PC-3 (cell line): ENCODE results near the gene DXO. TPM values are rescaled to one million over a fixed set of nuclear protein-coding genes. Genes with fewer than 3 reads are reported as not detected.
"Not testable (repeated sequence)": the region's sequence is repeated elsewhere in the genome, so short reads cannot be mapped to it uniquely, and the experiment has no call there.

Experiments used
- ATAC-seq: fragments of 200-7000 bp; cut with Tn5 transposase; 2 replicates; pipeline ENCODE4 v1.9.1; 2020; ENCODE audit warnings: mild to moderate bottlenecking, moderate library complexity
- BruUV-seq: library from RNA; stranded (reverse); fragments of 400-500 nt; replicated peaks from 2 replicates; lab custom pipeline; 2021; lab: Mats Ljungman, UMichigan
- CTCF ChIA-PET: fragments of 300-600 bp; sonication (Branson Sonifier 250); formaldehyde crosslinking; loops from one replicate; lab custom pipeline; 2022; ENCODE audit warnings: antibody characterized with exemption; lab: Charles Lee
- POLR2A ChIA-PET: fragments of 300-600 bp; sonication (Branson Sonifier 250); formaldehyde crosslinking; loops from one replicate; lab custom pipeline; 2022; ENCODE audit warnings: antibody characterized with exemption; ENCODE audit not compliant: unreplicated experiment; lab: Charles Lee
- DNase-seq: peaks from one replicate; pipeline ENCODE4 v3.0.0-alpha.2; 2015
- H2AFZ ChIP-seq: fragments of 300-600 bp; sonication (generic); 2 replicates; pipeline ENCODE4 v1.6.0; 2016; ENCODE audit warnings: antibody characterized with exemption, low read length
- H3F3A ChIP-seq: fragments of 300-600 bp; sonication (generic); one replicate; pipeline ENCODE4 v1.6.0; 2017; ENCODE audit warnings: antibody characterized with exemption, low read length, control low read depth, mild to moderate bottlenecking; ENCODE audit not compliant: unreplicated experiment
- H3K27ac ChIP-seq: fragments of 300-600 bp; sonication (generic); 2 replicates; pipeline ENCODE4 v1.5.1; 2016; ENCODE audit warnings: mild to moderate bottlenecking, low read length
- H3K27me3 ChIP-seq: fragments of 300-600 bp; sonication (generic); 2 replicates; pipeline ENCODE4 v1.6.1; 2016; ENCODE audit warnings: low read length, mixed read lengths
- H3K36me3 ChIP-seq: fragments of 300-600 bp; sonication (generic); 2 replicates; pipeline ENCODE4 v1.6.1; 2016; ENCODE audit warnings: low read depth, mixed run types, low read length, mixed read lengths
- H3K4me1 ChIP-seq: fragments of 300-600 bp; sonication (generic); 2 replicates; pipeline ENCODE4 v1.5.1; 2016; ENCODE audit warnings: low read length; ENCODE audit not compliant: insufficient read depth
- H3K4me2 ChIP-seq: fragments of 300-600 bp; sonication (generic); 2 replicates; pipeline ENCODE4 v1.6.0; 2016; ENCODE audit warnings: low read length
- H3K4me3 ChIP-seq: fragments of 300-600 bp; sonication (generic); 2 replicates; pipeline ENCODE4 v1.5.1; 2016; ENCODE audit warnings: mild to moderate bottlenecking, low read length, mixed read lengths
- H3K79me2 ChIP-seq: fragments of 300-600 bp; sonication (generic); 2 replicates; pipeline ENCODE4 v1.6.1; 2017; ENCODE audit warnings: low read length, mixed read lengths
- H3K9ac ChIP-seq: fragments of 300-600 bp; sonication (generic); 2 replicates; pipeline ENCODE4 v1.6.0; 2016; ENCODE audit warnings: mild to moderate bottlenecking, low read length
- H3K9me2 ChIP-seq: fragments of 300-600 bp; sonication (generic); replicated peaks from 2 replicates; pipeline ENCODE4 v1.6.1; 2016; ENCODE audit warnings: mixed run types, low read length, mixed read lengths
- H3K9me3 ChIP-seq: fragments of 300-600 bp; sonication (generic); 2 replicates; pipeline ENCODE4 v1.6.1; 2016; ENCODE audit warnings: low read length, mixed read lengths
- H4K20me1 ChIP-seq: fragments of 300-600 bp; sonication (generic); 2 replicates; pipeline ENCODE4 v1.6.1; 2016; ENCODE audit warnings: low read length, mixed read lengths
- CTCF ChIP-seq: fragments of 300-600 bp; sonication (generic); conservative IDR thresholded peaks from 2 replicates; pipeline ENCODE4 v1.5.1; 2017; ENCODE audit warnings: antibody characterized with exemption, low read depth, mild to moderate bottlenecking, low read length
- EZH2 ChIP-seq: fragments of 300-600 bp; sonication (generic); IDR thresholded peaks from one replicate; pipeline ENCODE4 v1.6.1; 2017; ENCODE audit warnings: antibody characterized with exemption, mild to moderate bottlenecking, low read length; ENCODE audit not compliant: unreplicated experiment
- EZH2phosphoT487 ChIP-seq: fragments of 300-600 bp; sonication (generic); IDR thresholded peaks from 2 replicates; pipeline ENCODE4 v1.6.1; 2018; ENCODE audit warnings: mild to moderate bottlenecking, antibody characterized with exemption, low read length, borderline replicate concordance
- intact Hi-C: fragments of 100-400 bp; cut with micrococcal nuclease; formaldehyde crosslinking; loops from 2 replicates; pipeline ENCODE4 v1.9.0; 2023
- total RNA-seq: library from RNA; depleted of rRNA; stranded (reverse); fragments of >200 nt; gene quantifications from 2 replicates; pipeline ENCODE4 v1.2.3, GENCODE V29; 2014

DXO gene
- total RNA-seq, 1 experiment from 2014 or later: 27.1 TPM

- H4K20me1 ChIP-seq: no peaks in the 10 kb centered on the region
- no peaks in the 10 kb centered on the region for H3K27me3 ChIP-seq
- peaks cover 8% of the 10 kb centered on the region for H3K79me2 ChIP-seq
- no peaks in the 10 kb centered on the region for H3K4me1 ChIP-seq
- CTCF ChIA-PET: no interaction called here
- ATAC-seq (no peak), DNase-seq (no peak)
- H3K9me2 ChIP-seq: no peaks in the 10 kb centered on the region
- H3K36me3 ChIP-seq: no peaks in the 10 kb centered on the region
- TF ChIP-seq EZH2phosphoT487 (no peak), EZH2 (no peak), CTCF (no peak)
- H3K4me3 ChIP-seq: no peak overlapping the region
- no peak overlapping the region for H3K9ac ChIP-seq
- intact Hi-C loops: loop anchor here (10.0 kb wide), 1 partner anchor 106 kb away; no protein-coding TSS in a partner anchor
- H3K27ac ChIP-seq: no peak overlapping the region
- no peak overlapping the region for H2AFZ ChIP-seq
- H3K4me2 ChIP-seq: no peak overlapping the region
- no TSS peak for BruUV-seq
- H3F3A ChIP-seq: no peaks in the 10 kb centered on the region
- no peaks in the 10 kb centered on the region for H3K9me3 ChIP-seq
- POLR2A ChIA-PET: no interaction called here
Observed at GRCh38 chr6:31978831-31979230, 6.9 kb upstream of the DXO start.

DNA sequence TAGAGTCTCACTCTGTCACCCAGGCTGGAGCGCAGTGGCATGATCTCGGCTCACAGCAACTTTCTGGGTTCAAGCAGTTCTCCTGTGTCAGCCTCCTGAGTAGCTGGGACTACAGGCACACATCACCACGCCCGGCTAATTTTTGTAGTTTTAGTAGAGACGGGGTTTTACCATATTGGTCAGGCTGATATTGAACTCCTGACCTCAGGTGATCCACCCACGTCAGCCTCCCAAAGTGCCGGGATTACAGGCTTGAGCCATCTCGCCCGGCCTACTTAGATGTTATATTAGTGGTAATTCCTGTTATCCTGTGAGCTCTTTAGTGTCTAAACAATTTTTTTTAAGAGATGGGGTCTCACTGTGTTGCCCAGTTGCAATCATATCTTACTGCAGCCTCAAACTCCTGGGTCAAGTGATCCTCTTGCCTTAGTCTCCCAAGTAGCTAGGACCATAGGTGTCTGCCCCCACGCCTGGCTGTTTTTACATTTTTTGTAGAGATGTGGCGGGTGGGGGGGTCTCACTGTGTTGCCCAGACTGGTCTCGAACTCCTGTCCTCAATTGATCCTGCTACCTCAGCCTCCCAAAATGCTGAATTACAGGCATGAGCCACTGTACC is 6.0 kb upstream of the DXO start:
- no peaks in the 10 kb centered on the region for H3K36me3 ChIP-seq
- ChIA-PET POLR2A (no interaction called here), CTCF (no interaction called here)
- H3F3A ChIP-seq: no peaks in the 10 kb centered on the region
- no peak overlapping the region for H3K27ac ChIP-seq
- peaks cover 17% of the 10 kb centered on the region for H3K79me2 ChIP-seq
- H2AFZ ChIP-seq: no peak overlapping the region
- no peak overlapping the region for H3K4me3 ChIP-seq
- intact Hi-C loops: loop anchor here (10.0 kb wide), 1 partner anchor 107 kb away; no protein-coding TSS in a partner anchor
- H3K27me3 ChIP-seq: no peaks in the 10 kb centered on the region
- no TSS peak for BruUV-seq
- no peaks in the 10 kb centered on the region for H4K20me1 ChIP-seq
- DNase-seq (no peak), ATAC-seq (no peak)
- H3K9me2 ChIP-seq: no peaks in the 10 kb centered on the region
- H3K4me1 ChIP-seq: peaks cover 7% of the 10 kb centered on the region
- no peak overlapping the region for H3K4me2 ChIP-seq
- TF ChIP-seq EZH2phosphoT487 (no peak), EZH2 (no peak), CTCF (no peak)
- H3K9me3 ChIP-seq: no peaks in the 10 kb centered on the region
- no peak overlapping the region for H3K9ac ChIP-seq

- intact Hi-C loops: loop anchor here (10.0 kb wide), 1 partner anchor 109 kb away; no protein-coding TSS in a partner anchor
Observed at GRCh38 chr6:31976065-31976464, 4.1 kb upstream of the DXO start.

More at GRCh38 chr6:31976065-31976464, 4.1 kb upstream of the DXO start:
- ATAC-seq, CTCF ChIA-PET, H4K20me1 ChIP-seq, POLR2A ChIA-PET, BruUV-seq, H3K36me3 ChIP-seq, DNase-seq, H3K27me3 ChIP-seq, H2AFZ ChIP-seq, H3K9me3 ChIP-seq, H3K9ac ChIP-seq, H3K9me2 ChIP-seq, H3K27ac ChIP-seq, H3K4me3 ChIP-seq, H3K4me2 ChIP-seq, H3F3A ChIP-seq: not testable (repeated sequence)
- Histone ChIP-seq H3K4me1 (peaks cover 10% of the 10 kb centered on the region), H3K79me2 (peaks cover 29% of the 10 kb centered on the region)
